HS-27A (cell line): ENCODE measurements around the gene IL19.

Experiments
- DNase-seq: peaks from one replicate; pipeline ENCODE4 v3.0.0-alpha.2; 2012; ENCODE audit warnings: low read depth, missing footprints

Gene IL19, protein sequence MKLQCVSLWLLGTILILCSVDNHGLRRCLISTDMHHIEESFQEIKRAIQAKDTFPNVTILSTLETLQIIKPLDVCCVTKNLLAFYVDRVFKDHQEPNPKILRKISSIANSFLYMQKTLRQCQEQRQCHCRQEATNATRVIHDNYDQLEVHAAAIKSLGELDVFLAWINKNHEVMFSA

GRCh38 chr1:206770531-206771337 is at the start of gene IL19:
IL19 (plus strand) TSS chr1:206770773; CDS start chr1:206836663, 65,890 bp downstream.
- DNase-seq = no peak

DNA sequence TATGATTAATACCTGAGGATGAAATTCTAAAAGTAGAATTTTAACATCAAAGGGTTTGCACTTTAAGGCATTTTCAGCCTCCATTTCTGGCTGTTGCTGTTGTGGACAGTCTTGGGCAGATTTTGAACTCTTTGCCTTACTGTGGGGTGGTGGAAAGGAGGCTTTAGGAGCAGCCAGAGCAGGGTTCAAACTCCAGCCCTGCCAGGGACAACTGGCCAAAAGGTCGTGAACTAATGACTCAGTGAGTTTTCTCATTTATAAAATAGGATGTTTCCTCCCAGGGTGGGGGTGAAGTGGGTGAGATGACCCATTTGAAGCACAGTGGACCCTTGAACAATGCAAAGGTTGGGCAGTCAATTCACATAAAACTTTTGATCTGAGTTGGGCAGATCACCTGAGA is 49.1 kb upstream of the IL19 start:
- DNase-seq = no peak

- no peak for DNase-seq
Measured at GRCh38 chr1:206722751-206723461, 47.7 kb upstream of the IL19 start.

DNA sequence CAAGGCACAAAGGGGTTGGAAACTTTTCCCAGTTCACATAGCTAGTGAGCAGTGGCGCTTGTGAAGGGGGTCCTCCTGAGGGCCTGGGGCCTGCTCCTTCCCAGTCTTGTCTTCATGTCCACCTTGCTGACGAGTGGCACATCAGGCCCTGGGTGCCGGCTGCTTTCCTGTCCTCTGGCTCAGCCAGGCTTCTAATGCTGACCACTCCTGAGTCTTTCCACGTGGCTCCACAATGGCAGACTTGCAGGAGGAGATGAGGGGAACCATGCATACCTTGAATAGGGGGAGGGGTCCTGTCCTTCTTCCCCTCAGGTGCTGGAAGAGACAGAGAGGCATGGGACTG is 47.1 kb upstream of the IL19 start:
- no peak for DNase-seq

- no peak for DNase-seq
Measured at GRCh38 chr1:206723805-206724472, 46.6 kb upstream of the IL19 start.

DNA sequence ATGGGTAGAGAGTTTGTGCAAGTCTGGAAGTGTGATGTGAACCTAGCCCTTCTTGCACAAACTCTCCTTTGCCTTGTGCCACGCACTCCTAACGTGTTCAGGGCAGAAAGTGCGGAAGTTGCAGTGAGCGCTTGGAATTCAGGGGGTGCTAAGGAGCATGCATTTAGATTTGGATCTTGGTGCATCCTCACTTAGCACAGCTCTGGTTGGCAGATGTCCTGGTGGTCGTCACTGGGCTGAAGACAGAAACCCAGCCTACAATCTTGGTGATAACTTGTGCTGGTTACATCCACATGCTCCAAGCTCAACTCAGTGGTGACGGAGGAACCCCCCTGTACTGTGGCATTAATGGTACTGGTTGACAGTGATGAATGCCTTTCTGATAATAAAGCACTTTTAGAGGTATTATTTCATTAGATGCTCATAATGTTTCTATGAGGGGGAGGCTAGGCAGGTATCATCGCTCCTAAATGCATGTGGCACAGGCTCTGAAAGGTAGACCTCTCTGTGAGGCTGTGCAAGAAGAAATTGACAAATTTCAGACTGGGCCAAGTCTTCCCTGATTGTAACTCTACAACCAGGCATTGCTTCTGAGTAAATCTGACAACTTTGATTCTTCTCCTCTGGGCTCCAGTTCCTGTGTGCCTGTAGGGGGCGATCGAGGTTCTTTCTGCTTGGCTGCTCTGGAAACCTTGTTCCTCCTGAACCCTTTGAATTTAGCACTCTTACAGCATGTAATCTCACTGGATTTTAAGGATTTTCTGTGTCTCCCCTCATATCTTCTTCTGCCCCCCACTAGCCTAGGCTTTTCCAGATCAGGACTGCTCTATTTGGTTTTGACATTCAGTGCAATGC is 45.2 kb upstream of the IL19 start:
- no peak for DNase-seq

DNA sequence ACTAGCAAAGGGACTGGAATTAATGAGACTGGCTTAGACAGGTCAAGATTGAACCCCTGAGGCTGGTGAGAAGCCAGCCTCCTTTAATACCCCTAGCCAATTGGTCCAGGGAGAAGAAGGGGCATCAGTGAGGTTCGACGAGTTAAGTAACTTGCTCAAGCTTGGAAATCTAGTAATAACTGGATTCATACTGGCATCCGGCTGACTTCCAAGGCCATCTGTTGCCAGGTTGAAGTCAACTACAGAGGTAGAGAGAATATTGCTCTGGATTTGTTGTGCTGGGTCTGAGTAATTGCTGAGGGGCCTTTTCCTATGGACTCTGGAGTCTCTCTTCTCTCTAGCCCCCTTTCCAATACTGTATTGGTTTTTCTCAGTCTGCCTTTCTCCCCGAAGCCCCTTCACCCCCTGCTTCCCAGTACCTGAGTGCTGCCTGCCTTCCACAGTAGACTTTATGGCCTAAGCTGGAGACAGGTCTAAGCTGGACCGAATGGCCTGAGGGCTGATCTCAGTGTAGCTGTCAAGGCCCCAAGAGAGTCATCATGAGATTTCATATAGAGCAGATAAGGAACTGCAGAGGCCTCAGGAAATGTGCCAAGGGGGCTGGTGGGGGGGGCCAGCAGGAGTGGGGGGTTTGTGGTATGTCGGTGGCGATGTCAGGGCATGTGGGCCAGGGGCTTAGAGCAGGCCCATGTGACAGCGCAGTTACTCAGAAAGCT is 42.4 kb upstream of the IL19 start:
- DNase-seq = no peak

DNA sequence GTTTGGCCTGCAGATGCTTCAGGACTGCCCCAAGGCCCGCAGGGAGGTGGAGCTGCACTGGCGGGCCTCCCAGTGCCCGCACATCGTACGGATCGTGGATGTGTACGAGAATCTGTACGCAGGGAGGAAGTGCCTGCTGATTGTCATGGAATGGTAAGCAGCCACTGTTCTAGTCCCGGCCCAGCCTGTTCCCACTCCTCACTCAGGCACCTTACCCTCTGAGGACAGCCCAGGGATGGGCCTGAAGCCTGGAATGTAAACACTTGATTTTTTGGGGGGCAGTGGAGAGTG is 41.9 kb upstream of the IL19 start:
- DNase-seq = no peak

DNA sequence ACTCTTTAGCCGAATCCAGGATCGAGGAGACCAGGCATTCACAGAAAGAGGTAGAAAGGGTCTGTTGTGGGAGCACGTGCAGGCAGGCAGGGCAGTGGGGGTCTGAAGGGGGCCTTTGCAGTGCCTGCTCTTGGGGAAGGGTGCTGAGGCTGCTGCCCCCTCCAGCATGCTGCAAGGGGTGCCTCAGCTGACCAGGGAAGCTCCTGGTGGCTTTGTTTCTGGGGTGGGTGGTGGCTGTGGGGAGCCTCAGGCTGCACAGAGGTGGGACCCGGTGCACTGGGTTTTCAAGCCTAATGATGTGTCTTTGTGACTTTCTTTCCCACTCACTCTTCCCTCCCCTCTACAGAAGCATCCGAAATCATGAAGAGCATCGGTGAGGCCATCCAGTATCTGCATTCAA is 41.5 kb upstream of the IL19 start:
- no peak for DNase-seq

GRCh38 chr1:206729507-206729906 is 41.1 kb upstream of the IL19 start:
- no peak for DNase-seq

DNA sequence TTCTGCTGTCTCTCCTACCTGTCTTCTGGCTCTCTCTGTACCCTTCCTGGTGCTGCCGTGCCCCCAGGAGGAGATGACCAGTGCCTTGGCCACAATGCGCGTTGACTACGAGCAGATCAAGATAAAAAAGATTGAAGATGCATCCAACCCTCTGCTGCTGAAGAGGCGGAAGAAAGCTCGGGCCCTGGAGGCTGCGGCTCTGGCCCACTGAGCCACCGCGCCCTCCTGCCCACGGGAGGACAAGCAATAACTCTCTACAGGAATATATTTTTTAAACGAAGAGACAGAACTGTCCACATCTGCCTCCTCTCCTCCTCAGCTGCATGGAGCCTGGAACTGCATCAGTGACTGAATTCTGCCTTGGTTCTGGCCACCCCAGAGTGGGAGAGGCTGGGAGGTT is 38.1 kb upstream of the IL19 start:
- no peak for DNase-seq

DNA sequence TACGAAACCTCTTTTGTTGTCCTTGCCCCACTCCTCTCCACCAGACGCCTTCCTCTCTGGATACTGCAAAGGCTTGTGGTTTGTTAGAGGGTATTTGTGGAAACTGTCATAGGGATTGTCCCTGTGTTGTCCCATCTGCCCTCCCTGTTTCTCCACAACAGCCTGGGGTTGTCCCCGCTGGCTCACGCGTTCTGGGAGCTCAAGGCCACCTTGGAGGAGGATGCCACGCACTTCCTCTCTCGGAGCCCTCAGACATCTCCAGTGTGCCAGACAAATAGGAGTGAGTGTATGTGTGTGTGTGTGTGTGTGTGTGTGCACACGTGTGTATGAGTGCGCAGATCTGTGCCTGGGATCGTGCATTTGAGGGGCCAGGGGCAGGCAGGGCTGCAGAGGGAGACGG is 37.6 kb upstream of the IL19 start:
- DNase-seq = no peak

DNA sequence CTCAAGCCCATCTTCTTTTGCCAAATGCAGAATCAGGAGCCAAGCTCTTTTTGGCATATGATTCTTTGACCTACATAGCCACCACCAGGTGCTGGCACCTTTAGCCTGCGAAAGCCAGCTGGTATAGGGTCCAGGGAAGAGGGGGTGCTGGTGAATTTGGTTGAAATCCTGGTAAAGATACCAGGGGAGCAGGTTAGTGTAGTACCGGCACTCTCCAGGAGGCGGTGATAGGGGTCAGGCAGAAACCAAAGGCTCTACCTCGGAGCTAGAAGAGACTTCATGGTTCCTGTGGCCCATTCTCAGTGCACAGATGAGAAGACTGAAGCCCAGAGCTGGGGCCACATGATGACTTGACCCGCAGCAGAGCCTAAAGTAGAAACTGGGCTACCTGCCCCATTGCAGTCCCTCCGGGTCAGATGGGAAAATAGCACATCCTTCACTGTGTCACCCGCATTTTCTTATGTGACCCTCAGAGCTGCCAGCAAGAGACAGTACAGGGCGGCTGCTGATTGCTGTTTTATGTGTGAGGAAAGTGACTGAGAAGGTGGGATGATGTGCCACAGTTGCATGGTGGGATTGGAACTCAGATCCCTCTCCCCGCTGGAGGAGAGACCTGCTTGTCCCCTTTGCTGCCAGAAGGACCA is 36.0 kb upstream of the IL19 start:
- DNase-seq = no peak

GRCh38 chr1:206735553-206736031 is 35.0 kb upstream of the IL19 start:
- DNase-seq = peak; percentile 51

DNA sequence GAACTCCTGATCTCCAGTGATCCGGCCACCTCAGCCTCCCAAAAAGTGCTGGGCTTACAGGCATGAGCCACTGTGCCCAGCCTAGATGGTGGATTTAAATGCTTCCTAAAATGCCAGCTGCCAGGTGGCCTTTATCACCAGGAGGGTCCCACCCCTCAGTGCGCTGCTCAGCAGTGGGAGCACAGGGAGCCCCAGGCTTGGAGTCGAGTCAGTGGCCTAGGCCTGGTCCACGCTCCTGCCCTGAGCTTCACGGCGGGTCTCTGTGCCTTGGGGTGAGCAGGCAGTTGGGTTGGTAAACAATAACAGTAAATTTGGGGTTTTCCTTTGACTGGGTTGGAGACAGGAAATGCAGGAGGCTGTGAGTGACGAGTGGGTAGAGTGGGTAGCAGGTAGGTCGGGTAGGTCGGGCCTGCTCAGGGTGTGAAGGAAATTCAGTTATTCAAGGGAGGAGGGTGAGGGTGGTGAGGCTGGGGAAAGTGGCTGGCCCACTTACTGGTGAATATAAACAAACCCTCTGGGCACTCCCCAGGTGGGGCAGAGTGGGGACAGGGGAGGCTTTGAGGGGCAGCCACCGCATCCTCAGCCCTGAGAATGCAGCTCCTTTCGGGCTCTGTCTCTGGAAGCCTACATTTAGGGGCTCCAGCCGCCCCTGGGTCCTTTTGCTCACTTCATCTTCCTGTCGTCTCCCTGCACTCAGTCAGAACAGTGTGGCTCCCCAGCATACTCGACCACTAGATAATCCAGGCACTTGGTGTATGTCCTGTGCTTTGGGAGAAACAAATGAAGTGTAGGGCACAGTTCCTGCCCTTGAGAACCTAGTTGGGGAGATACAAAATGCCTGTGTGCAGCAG is 33.5 kb upstream of the IL19 start:
- no peak for DNase-seq

DNA sequence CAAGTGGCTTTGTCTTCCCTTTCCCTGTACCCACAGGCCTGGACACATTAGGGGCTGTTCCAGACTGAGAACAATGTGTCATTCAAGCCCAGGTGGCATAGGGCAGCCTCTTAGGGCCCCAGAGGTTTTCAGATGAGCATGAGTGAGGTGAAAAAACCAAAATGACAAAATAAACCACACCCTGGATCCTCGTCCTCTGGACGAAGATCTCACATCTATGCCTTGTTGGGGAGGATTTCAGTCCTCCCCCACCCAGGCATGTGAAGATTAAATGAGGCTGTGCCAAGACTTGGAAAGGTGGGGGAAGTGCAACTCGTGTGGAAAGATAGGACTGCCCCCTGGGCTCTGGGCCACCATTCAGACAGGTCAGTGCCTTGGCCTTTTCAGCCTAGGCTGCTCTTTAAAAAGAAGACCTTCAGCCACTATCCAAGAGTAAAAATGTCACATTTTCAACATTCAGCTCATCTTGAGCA is 32.8 kb upstream of the IL19 start:
- no peak for DNase-seq

DNA sequence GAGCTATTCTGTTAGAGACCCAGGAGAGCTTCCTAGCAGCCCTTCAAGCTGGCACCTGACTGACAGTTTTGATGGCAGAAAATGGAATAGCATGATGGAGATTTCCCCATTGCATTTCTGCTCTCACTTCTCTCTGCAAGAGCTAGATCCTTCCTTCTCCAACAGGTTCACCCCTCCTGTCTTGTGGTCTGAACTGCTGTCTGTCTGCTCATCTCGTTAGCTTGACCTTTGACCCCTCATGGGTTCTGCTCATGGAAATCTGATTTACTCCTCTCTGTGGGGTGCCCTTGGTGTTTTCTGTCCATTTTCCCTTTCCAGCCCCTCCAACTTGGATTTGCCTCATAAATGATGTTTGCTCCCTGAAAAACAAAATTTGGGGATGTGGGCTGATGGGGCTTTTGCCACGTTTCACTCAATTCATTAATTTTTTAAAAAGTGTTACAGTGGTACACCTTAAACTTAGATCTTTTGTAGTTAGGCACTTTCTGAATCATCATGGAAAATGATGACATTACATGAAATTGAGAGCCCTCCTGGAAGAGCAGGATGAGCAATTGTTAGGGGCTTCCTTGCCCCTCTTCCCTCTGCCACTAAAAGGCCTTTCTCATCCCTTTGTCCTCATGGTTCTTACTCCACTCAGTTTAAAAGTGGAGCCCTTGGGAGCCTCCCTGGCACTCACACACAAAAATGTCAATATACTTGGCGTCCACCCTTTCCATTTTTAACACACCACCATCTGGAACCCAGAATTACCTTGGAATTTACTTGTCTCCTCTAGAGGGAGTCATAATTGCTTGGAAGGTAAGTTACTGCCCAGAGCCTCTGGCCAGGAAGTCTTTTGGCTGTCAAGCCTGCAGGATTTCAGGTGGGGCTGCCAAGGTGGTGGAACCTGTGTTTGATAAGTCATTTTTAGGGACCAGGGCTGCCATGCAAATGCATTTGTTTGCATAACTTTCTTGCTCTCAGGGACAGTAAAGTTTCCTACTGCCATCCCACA is 31.9 kb upstream of the IL19 start:
- DNase-seq = no peak

- no peak for DNase-seq
Measured at GRCh38 chr1:206739411-206740076, 31.0 kb upstream of the IL19 start.
